Neural cell (in vitro differentiated cells): ENCODE results near the gene SPEG. TPM values are rescaled to one million over a fixed set of nuclear protein-coding genes. Genes with fewer than 3 reads are reported as not detected.

Experiments
- H2AFZ ChIP-seq: fragments of 200-600, 300-800 bp; sonication (generic), shearing (Covaris generic); 2 replicates; pipeline ENCODE4 v1.6.0; 2014; ENCODE audit warnings: low read depth, mild to moderate bottlenecking, antibody characterized with exemption, low read length, moderate library complexity
- H3F3A ChIP-seq: fragments of 200-600 bp; shearing (Covaris generic); 2 replicates; pipeline ENCODE4 v1.6.1; 2016; ENCODE audit warnings: mild to moderate bottlenecking, moderate library complexity, mixed read lengths, antibody characterized with exemption, low read length; ENCODE audit not compliant: insufficient read depth, poor library complexity, severe bottlenecking
- H3K27ac ChIP-seq: fragments of 200-600, 300-800 bp; sonication (generic), shearing (Covaris generic); 2 replicates; pipeline ENCODE4 v1.5.1; 2014; ENCODE audit warnings: mild to moderate bottlenecking, low read length, moderate library complexity
- H3K27me3 ChIP-seq: fragments of 300-800, 200-600 bp; sonication (generic), shearing (Covaris generic); 2 replicates; pipeline ENCODE4 v1.6.0; 2014; ENCODE audit warnings: mild to moderate bottlenecking, low read depth, low read length, moderate library complexity; ENCODE audit not compliant: insufficient read depth
- H3K36me3 ChIP-seq: fragments of 300-800, 200-600 bp; sonication (generic), shearing (Covaris generic); 2 replicates; pipeline ENCODE4 v1.5.1; 2014; ENCODE audit warnings: mild to moderate bottlenecking, antibody characterized with exemption, low read length, moderate library complexity; ENCODE audit not compliant: insufficient read depth
- H3K4me2 ChIP-seq: fragments of 300-800, 200-600 bp; sonication (generic), shearing (Covaris generic); 2 replicates; pipeline ENCODE4 v1.6.0; 2014; ENCODE audit warnings: mild to moderate bottlenecking, low read length
- H3K4me3 ChIP-seq: fragments of 300-800, 200-600 bp; sonication (generic), shearing (Covaris generic); 2 replicates; pipeline ENCODE4 v1.5.1; 2014; ENCODE audit warnings: mild to moderate bottlenecking, low read length, moderate library complexity
- H3K79me2 ChIP-seq: fragments of 200-600 bp; shearing (Covaris generic); replicated peaks from 2 replicates; pipeline ENCODE4 v1.6.0; 2014; ENCODE audit warnings: mild to moderate bottlenecking, low read length, moderate library complexity; ENCODE audit not compliant: insufficient read depth
- H3K9ac ChIP-seq: fragments of 300-800, 200-600 bp; sonication (generic), shearing (Covaris generic); 2 replicates; pipeline ENCODE4 v1.6.1; 2016; ENCODE audit warnings: mild to moderate bottlenecking, low read length, mixed read lengths
- H3K9me2 ChIP-seq: fragments of 200-600 bp; shearing (Covaris generic); 2 replicates; pipeline ENCODE4 v1.6.1; 2016; ENCODE audit warnings: mild to moderate bottlenecking, low read length, mixed read lengths; ENCODE audit not compliant: insufficient read depth
- H3K9me3 ChIP-seq: fragments of 200-600, 300-800 bp; sonication (generic), shearing (Covaris generic); 2 replicates; pipeline ENCODE4 v1.6.1; 2016; ENCODE audit warnings: mild to moderate bottlenecking, mixed run types, low read length, moderate library complexity, mixed read lengths
- H4K20me1 ChIP-seq: fragments of 200-600 bp; shearing (Covaris generic); 2 replicates; pipeline ENCODE4 v1.6.1; 2016; ENCODE audit warnings: mild to moderate bottlenecking, mixed run types; ENCODE audit not compliant: insufficient read depth
- EP300 ChIP-seq: fragments of 450-650 bp; conservative IDR thresholded peaks from 2 replicates; pipeline ENCODE4 v1.6.1; 2014; ENCODE audit warnings: antibody characterized with exemption, mild to moderate bottlenecking, moderate library complexity; ENCODE audit not compliant: poor library complexity, severe bottlenecking
- EZH2 ChIP-seq: fragments of 200-600, 300-800 bp; shearing (Covaris generic), sonication (generic); IDR thresholded peaks from 2 replicates; pipeline ENCODE4 v1.6.1; 2014; ENCODE audit warnings: antibody characterized with exemption, low read length, borderline replicate concordance, mild to moderate bottlenecking; ENCODE audit not compliant: insufficient read depth, poor library complexity, severe bottlenecking
- MXI1 ChIP-seq: fragments of 450-650 bp; conservative IDR thresholded peaks from 2 replicates; pipeline ENCODE4 v1.6.1; 2014; ENCODE audit warnings: antibody characterized with exemption, mild to moderate bottlenecking; ENCODE audit not compliant: poor library complexity, severe bottlenecking
- POLR2AphosphoS5 ChIP-seq: IDR thresholded peaks from 2 replicates; pipeline ENCODE4 v1.6.1; 2012
- RAD21 ChIP-seq: fragments of 450-650 bp; conservative IDR thresholded peaks from 2 replicates; pipeline ENCODE4 v1.6.1; 2014; ENCODE audit warnings: antibody characterized with exemption, mild to moderate bottlenecking, moderate library complexity
- SMC3 ChIP-seq: fragments of 450-650 bp; conservative IDR thresholded peaks from 2 replicates; pipeline ENCODE4 v1.6.1; 2014; ENCODE audit warnings: antibody characterized with exemption, mild to moderate bottlenecking, moderate library complexity; ENCODE audit not compliant: poor library complexity
- TAF1 ChIP-seq: IDR thresholded peaks from 2 replicates; pipeline ENCODE4 v1.6.1; 2012; ENCODE audit warnings: low read depth
- polyA plus RNA-seq: library from polyadenylated mRNA; depleted of rRNA; stranded (reverse); fragments of >200 nt; gene quantifications from 2 replicates; pipeline ENCODE4 v1.2.3, GENCODE V29; 2014
- TF ChIP-seq, protein P1 (sequence below): fragments of 450-650 bp; IDR thresholded peaks from 2 replicates; pipeline ENCODE4 v1.5.1; 2014; ENCODE audit warnings: antibody characterized with exemption, mild to moderate bottlenecking, moderate library complexity; ENCODE audit not compliant: poor library complexity, severe bottlenecking
- TF ChIP-seq, protein P2 (sequence below): IDR thresholded peaks from 2 replicates; pipeline ENCODE4 v1.6.1; 2012; ENCODE audit warnings: borderline replicate concordance

The SPEG gene
- polyA plus RNA-seq, 1 donor from 2014 or later = 58.3 TPM

DNA sequence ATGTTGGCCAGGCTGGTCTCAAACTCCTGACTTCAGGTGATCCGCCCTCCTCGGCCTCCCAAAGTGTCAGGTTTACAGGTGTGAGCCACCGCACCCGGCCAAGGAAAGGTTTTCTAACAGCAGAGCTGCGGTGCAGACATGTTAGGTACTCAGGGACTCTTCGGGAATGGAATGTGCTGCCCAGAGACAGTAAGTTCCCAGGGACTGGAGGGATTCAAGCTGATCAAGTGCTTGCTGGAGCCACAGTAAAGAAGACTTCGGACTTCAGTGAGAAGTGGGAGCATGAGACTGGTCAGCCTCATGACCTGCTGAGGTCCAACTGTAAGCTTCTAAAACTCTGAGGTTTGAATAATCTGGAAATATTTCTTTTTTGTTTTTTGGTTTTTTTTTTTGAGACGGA, 24.3 kb upstream of the SPEG start:
- no peaks in the 10 kb centered on the region for H4K20me1 ChIP-seq
- no peaks in the 10 kb centered on the region for H3K27me3 ChIP-seq

DNA sequence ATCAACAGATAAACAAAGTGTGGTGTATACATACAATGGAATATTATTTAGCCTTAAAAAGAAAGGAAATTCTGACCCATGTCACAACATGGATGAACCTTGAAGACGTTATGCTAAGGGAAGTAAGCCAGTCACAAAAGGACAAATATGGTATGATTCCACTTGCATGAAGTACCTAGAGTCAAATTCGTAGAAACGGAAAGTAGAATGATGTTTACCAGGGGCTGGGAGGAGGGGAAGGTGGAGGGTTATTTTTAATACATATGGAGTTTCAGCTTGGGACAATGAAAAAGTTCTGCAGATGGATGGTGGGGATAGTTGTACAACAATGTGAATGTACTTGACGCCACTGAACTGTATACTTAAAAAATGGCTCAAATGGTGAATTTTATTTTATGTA, 19.8 kb upstream of the SPEG start:
- Histone ChIP-seq H2AFZ (no peak overlapping the region), H3K9me2 (no peaks in the 10 kb centered on the region), H3K9ac (no peak overlapping the region), H3K79me2 (no peaks in the 10 kb centered on the region), H4K20me1 (no peaks in the 10 kb centered on the region), H3K9me3 (no peaks in the 10 kb centered on the region), H3K4me2 (no peak overlapping the region), H3K36me3 (no peaks in the 10 kb centered on the region), H3F3A (no peaks in the 10 kb centered on the region), H3K27me3 (peaks cover 18% of the 10 kb centered on the region), H3K27ac (no peak overlapping the region), H3K4me3 (no peak overlapping the region)
- TF ChIP-seq, protein P1, sequence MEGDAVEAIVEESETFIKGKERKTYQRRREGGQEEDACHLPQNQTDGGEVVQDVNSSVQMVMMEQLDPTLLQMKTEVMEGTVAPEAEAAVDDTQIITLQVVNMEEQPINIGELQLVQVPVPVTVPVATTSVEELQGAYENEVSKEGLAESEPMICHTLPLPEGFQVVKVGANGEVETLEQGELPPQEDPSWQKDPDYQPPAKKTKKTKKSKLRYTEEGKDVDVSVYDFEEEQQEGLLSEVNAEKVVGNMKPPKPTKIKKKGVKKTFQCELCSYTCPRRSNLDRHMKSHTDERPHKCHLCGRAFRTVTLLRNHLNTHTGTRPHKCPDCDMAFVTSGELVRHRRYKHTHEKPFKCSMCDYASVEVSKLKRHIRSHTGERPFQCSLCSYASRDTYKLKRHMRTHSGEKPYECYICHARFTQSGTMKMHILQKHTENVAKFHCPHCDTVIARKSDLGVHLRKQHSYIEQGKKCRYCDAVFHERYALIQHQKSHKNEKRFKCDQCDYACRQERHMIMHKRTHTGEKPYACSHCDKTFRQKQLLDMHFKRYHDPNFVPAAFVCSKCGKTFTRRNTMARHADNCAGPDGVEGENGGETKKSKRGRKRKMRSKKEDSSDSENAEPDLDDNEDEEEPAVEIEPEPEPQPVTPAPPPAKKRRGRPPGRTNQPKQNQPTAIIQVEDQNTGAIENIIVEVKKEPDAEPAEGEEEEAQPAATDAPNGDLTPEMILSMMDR = no peak
- TF ChIP-seq TAF1 = no peak
- TF ChIP-seq MXI1 = no peak
- no peak for TF ChIP-seq RAD21
- no peak for TF ChIP-seq EP300
- no peak for TF ChIP-seq SMC3
- TF ChIP-seq, protein P2, sequence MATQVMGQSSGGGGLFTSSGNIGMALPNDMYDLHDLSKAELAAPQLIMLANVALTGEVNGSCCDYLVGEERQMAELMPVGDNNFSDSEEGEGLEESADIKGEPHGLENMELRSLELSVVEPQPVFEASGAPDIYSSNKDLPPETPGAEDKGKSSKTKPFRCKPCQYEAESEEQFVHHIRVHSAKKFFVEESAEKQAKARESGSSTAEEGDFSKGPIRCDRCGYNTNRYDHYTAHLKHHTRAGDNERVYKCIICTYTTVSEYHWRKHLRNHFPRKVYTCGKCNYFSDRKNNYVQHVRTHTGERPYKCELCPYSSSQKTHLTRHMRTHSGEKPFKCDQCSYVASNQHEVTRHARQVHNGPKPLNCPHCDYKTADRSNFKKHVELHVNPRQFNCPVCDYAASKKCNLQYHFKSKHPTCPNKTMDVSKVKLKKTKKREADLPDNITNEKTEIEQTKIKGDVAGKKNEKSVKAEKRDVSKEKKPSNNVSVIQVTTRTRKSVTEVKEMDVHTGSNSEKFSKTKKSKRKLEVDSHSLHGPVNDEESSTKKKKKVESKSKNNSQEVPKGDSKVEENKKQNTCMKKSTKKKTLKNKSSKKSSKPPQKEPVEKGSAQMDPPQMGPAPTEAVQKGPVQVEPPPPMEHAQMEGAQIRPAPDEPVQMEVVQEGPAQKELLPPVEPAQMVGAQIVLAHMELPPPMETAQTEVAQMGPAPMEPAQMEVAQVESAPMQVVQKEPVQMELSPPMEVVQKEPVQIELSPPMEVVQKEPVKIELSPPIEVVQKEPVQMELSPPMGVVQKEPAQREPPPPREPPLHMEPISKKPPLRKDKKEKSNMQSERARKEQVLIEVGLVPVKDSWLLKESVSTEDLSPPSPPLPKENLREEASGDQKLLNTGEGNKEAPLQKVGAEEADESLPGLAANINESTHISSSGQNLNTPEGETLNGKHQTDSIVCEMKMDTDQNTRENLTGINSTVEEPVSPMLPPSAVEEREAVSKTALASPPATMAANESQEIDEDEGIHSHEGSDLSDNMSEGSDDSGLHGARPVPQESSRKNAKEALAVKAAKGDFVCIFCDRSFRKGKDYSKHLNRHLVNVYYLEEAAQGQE = no peak
- TF ChIP-seq POLR2AphosphoS5 = no peak
- TF ChIP-seq EZH2 = no peak

More for the DNA sequence above, 24.3 kb upstream of the SPEG start:
- Histone ChIP-seq H3K9me2 (no peaks in the 10 kb centered on the region), H3K4me2 (no peak overlapping the region), H3K27ac (no peak overlapping the region), H3K79me2 (no peaks in the 10 kb centered on the region), H3K9ac (no peak overlapping the region), H3F3A (no peaks in the 10 kb centered on the region), H3K36me3 (no peaks in the 10 kb centered on the region), H3K9me3 (no peaks in the 10 kb centered on the region), H3K4me3 (no peak overlapping the region), H2AFZ (no peak overlapping the region)
- TF ChIP-seq EP300 (no peak), TAF1 (no peak), POLR2AphosphoS5 (no peak), RAD21 (no peak), MXI1 (no peak), EZH2 (no peak), SMC3 (no peak)
- TF ChIP-seq, protein P1 = no peak
- TF ChIP-seq, protein P2 = no peak
